Epithelial cell of esophagus (primary cell): ENCODE results near the gene CEP164.

ENCODE experiments used
- DNase-seq: peaks from one replicate; pipeline ENCODE4 v3.0.0; 2010; ENCODE audit warnings: low read depth
- H3K4me3 ChIP-seq: 2 replicates; pipeline ENCODE4 v1.5.1; 2011; ENCODE audit warnings: mild to moderate bottlenecking, low read length, control low read depth
- CTCF ChIP-seq: IDR thresholded peaks from 2 replicates; pipeline ENCODE4 v1.5.1; 2011; ENCODE audit warnings: low read depth, mild to moderate bottlenecking, low read length, control low read depth, inconsistent platforms; ENCODE audit not compliant: insufficient read depth; ENCODE audit errors: missing control alignments

Gene CEP164

GRCh38 chr11:117303646-117304315 is 23.9 kb upstream of the CEP164 start:
- no peak for TF ChIP-seq CTCF
- no peak for DNase-seq
- H3K4me3 ChIP-seq: no peak overlapping the region

DNA sequence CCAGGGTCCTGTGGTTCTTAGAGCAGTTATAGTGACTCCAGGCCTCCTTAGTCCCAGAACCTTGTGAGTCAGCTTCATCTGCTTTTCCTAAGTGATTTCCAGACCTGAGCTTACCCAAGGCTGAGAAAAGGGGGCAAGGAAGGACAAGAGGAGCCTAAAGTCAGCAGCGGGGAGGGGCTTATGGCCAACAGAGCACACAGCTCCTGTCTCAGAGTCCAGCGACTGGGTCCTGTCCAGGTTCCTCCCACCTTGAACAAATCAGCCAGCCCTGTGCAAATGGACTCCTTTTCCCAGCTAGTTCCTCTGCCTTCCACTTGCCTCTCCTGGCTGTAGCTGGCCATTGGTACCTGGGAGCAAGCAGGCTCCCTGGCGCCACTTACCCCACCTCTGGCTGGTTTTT is 22.5 kb upstream of the CEP164 start:
- DNase-seq: no peak
- H3K4me3 ChIP-seq: no peak overlapping the region
- TF ChIP-seq CTCF: no peak

DNA sequence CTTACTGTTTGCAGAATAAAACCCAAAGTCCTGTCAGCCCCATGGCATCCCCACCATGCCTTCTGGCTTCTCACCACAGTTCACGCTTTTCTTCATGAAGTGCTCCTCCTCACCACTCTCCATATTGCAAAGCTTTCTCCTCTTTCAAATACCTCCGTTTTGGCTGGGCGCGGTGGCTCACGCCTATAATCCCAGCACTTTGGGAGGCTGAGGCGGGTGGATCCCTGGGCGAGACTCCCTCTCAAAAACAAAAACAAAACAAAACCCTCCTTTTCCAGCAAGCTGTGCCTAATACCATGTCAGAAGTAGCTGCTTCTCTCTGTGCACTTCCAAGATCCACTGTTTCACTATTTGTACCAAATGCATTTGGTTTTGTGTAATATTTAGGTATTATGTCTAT is 18.3 kb upstream of the CEP164 start:
- TF ChIP-seq CTCF: no peak
- no peak overlapping the region for H3K4me3 ChIP-seq
- no peak for DNase-seq

- TF ChIP-seq CTCF: no peak
- no peak overlapping the region for H3K4me3 ChIP-seq
- DNase-seq: no peak
Observed at GRCh38 chr11:117313091-117313490, 14.6 kb upstream of the CEP164 start.

DNA sequence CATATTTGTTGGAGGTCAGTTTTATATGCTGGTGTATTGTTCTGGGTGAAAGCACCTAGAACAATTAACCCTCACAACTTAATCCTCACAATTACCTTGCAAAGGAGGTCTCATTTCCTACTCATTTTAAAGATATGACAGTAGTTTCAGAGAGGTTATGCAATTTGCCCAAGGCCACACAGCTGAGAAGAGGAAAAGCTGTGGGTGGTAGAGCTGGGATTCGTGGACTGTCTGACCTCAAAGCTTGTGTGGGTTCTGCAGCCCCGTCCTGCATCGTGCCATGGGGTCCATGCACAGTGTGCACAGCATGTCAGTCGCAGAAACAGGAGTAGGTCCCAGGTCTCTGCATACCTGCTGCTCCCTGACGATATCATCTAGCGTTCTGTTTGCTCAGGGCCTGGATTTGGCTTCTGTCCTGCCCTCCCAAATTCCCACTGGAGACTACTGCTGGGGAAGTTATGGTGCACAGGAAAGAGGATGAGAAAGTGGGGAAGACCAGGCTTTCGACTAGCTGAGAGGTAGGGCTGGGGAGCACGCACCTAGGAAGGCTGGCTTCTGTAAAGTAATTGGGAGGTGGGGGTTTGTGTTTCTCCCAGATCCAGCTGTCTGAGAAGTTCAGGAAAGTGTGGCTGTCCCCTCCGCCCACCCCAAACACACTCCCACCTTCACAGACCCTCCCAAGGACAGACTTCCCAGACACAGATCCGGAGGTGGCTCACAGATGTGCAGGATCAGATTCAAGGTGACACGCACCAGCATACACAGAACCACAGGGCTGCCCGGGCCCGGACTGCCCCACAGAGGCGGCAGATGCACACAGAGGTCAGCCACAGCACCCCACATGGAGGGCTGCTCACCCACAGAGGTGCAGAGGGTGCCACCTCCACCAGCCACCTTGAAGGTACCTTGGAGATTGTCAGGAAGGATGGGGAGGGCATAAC is 13.6 kb upstream of the CEP164 start:
- TF ChIP-seq CTCF: no peak
- peak overlapping the region; percentile 77 for H3K4me3 ChIP-seq
- no peak for DNase-seq

GRCh38 chr11:117314840-117315239 is 12.8 kb upstream of the CEP164 start:
- TF ChIP-seq CTCF: no peak
- H3K4me3 ChIP-seq: peak overlapping the region; percentile 77
- DNase-seq: no peak
